HG03039 (cell line): ENCODE results near the gene CD68.
"Not testable (repeated sequence)": the region's sequence is repeated elsewhere in the genome, so short reads cannot be mapped to it uniquely, and the experiment has no call there.

Experiments
- ATAC-seq: cut with Tn5 transposase; IDR thresholded peaks from one replicate; pipeline ENCODE4 v1.9.1; 2021; ENCODE audit warnings: mild to moderate bottlenecking, moderate library complexity; ENCODE audit not compliant: unreplicated experiment

The CD68 gene

GRCh38 chr17:7580604-7581575 is 1.5 kb downstream of the CD68 start:
- no peak for ATAC-seq

GRCh38 chr17:7582396-7583252 is 3.2 kb downstream of the CD68 start:
- peak; percentile 1 for ATAC-seq

- peak; percentile 57 for ATAC-seq
These were observed 4.0 kb downstream of the CD68 start, which contains the start of gene MPDU1 for GRCh38 chr17:7583253-7584109. TSS of gene MPDU1 (plus strand) at chr17:7583852. CDS start at chr17:7583863, 11 bp downstream.

- ATAC-seq: no peak
These were observed 7.4 kb downstream of the CD68 start for GRCh38 chr17:7586673-7587419.

- no peak for ATAC-seq
These were observed 8.1 kb downstream of the CD68 start for GRCh38 chr17:7587420-7588151.

- ATAC-seq: no peak
These were observed 9.2 kb downstream of the CD68 start for GRCh38 chr17:7588553-7589203.

GRCh38 chr17:7589204-7589868 is 9.9 kb downstream of the CD68 start:
- ATAC-seq: no peak

GRCh38 chr17:7589891-7590691 is 10.7 kb downstream of the CD68 start, which contains the start of gene SOX15:
TSS of gene SOX15 (minus strand) at chr17:7590094. CDS start at chr17:7589676, 418 bp downstream.
- ATAC-seq: no peak

GRCh38 chr17:7590743-7591142 is 11.3 kb downstream of the CD68 start:
- no peak for ATAC-seq

- no peak for ATAC-seq
These were observed 12.2 kb downstream of the CD68 start for GRCh38 chr17:7591596-7591995.

GRCh38 chr17:7592422-7593021 is 13.1 kb downstream of the CD68 start:
- ATAC-seq: no peak

GRCh38 chr17:7593296-7593695 is 13.9 kb downstream of the CD68 start:
- ATAC-seq: no peak

- not testable (repeated sequence) for ATAC-seq
These were observed 18.1 kb downstream of the CD68 start for GRCh38 chr17:7597561-7597960.

- ATAC-seq: no peak
These were observed 26.8 kb downstream of the CD68 start for GRCh38 chr17:7606280-7606679.

- ATAC-seq: no peak
These were observed 31.2 kb downstream of the CD68 start for GRCh38 chr17:7610641-7611040.

GRCh38 chr17:7611635-7612293 is 32.3 kb downstream of the CD68 start:
- no peak for ATAC-seq
